Adrenal gland (tissue), 5 donors: ENCODE data around the gene RAB4A.

ENCODE experiments used
- CTCF ChIP-seq, 6 experiments: fragments of 450-650 bp in 4 of 6; fragments of 200-600 bp in 2 of 6; sonication (generic) in 1 of 6; IDR thresholded peaks; 1 replicate in 5 of 6; 2 replicates in 1 of 6; pipeline versions ENCODE4 v1.5.1 to v1.8.0; 2016 to 2021; ENCODE audit warnings: antibody characterized with exemption in 6 of 6, mild to moderate bottlenecking in 2 of 6, moderate library complexity in 1 of 6
- POLR2A ChIP-seq, 2 donors: fragments of 450-650 bp; IDR thresholded peaks; one replicate each; pipeline ENCODE4 v1.6.1; 2017; ENCODE audit warnings: antibody characterized with exemption in 2 of 2, mild to moderate bottlenecking in 2 of 2, moderate library complexity in 1 of 2
- donor health status: DM: no; HTN: no; CAD: no.

GRCh38 chr1:229280037-229280828 is 9.3 kb downstream of the RAB4A start:
- TF ChIP-seq POLR2A (IDR thresholded peaks at IDR 0.05) (no peak), CTCF (IDR thresholded peaks at IDR 0.05) (no peak)
